NCI-H2227 treated with DMSO at 0.1 percent for 48 hours (cell line): ENCODE results near the gene SLC17A9.

Source experiments
- DNase-seq: peaks from one replicate; lab custom pipeline; 2025; lab: John Stamatoyannopoulos, UW

Gene SLC17A9

DNA sequence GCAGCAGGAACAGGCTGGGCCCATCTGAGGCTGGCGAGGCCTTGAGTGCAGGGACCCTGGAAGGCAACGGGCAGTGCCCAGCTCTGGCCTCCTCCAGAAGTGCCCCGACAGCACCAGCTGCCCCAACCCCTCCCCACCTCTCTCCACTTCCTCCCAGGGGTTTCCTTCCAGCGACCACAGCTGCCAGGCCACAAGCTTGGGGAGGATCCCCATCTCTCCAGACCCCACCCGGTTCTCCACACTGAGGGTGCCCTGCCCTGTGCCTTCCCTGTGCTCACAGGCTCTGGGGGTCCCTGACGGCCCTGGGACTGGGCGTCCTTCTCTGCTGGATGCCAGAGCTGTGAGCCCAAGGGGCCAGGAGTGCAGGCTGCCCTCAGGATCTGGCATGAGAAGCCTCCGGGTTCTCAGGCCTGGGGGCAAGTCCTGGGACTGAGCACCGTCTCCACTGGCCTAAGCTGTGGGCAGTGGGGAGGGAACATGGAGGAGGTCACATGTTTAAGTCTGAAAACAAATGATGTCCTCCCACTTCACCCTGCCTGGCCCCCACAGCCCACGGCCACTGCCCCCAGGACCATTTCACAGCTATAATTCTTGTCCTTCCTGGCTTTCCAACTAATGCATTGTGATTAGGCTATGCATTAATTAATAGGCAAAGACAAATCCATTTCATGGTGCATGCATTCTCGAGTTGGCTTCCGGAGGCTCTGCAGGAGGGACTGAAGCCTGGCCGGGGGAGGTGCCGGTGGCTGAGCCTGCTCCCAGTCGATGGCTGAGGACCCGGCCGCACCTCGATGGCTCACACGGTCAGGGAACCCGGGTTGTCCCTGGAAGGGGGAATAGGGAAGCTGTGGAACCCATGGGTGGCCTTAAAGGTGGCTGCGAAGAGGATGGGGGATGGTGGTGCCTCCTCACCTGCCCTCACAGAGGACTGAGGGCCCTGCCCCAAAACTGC is 29.9 kb downstream of the SLC17A9 start:
- no peak for DNase-seq

DNA sequence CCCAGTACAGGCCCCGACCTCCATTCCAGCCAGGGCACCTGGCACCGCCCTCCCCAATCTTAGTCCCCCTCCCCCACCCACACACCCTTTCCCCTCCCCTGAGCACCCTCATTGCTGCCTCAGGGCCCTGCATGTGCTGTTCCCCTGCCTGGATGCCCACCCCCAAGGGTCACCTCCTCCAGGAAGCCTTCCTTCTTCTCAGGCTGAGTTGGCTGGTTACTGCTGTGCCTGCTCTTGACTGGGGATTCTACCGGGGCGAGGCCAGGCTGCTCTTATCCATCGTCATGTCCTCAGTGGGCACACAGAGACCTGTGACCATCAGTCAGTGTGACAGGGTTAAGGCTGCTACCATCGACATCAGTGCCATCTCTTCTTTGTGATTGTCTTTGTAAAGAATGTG is 30.7 kb downstream of the SLC17A9 start:
- no peak for DNase-seq

DNA sequence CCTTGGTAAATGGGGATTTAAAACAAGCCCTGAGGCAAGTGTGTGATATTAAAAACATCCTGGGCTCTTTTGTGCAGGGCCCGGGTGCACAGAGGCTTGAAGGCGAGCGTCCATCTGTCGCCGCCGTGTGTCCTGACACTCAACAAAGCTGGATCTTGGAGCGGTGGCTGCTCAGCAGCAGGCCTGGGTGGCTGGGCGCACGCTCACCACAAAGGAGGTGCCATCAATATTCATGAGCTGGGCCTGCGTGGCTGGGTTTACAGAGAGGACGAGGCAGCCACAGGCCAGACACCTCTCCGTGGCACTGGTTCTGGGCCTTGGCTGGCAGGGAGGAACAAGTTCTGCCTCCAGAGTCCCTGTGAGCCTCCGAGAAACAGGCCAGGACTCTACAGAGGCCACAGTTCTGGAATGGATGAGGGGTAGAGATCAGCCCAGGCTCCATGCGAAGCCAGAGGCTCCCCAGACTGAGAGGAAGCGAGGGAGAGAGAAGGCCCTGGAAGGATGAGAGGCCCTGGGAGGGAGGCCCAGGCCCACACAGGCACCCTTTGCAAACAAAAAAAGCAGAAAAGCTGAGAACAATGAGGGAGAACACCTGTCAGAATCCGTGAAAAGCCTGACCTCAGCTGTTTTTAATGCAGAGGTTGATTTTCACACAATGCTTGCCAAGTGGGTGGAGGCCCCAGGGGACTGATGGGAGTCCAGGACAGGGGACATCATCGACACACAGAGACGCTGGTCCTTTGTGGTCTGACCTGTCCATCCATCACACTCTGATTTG is 32.3 kb downstream of the SLC17A9 start:
- DNase-seq = no peak

DNA sequence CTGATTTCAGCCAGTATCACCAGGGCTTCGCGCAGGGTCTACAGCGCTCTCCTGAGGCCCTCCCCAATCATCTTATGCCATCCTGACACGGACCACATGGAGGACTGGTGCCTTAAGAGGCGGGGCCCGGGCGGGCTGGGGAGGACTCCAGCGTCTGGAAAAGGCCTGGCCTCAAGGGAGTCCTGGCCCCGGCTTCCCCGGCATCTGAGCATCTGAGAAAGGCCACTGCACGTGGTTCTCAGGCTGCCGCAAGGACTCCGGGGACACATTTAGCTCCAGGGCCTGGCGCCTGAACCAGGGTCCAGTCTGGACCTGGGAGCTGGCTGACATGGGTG is 32.9 kb downstream of the SLC17A9 start:
- DNase-seq = no peak

DNA sequence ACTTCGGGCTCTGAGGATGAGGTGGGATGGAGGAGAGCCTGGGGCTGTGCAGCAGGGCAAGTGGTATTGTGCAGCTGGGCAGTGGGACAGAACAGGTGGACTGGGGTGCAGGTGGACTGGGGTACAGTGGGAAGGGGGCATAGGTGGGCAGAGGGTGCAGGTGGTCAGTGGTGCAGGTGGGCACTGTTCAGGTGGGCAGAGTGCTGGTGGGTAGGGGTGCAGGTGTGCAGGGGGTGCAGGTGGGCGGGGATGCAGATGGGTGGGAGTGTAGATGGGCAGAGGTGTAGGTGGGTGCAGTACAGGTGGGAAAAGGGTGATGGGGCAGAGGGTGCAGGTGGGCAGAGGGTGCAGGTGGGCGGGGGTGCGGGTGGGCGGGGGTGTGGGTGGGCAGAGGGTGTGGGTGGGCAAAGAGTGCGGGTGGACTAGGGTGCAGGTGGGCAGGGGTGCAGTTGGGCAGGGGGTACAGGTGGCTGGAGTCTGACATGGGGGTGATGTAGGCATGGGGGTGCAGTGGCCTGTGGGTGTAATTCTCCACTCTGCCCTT is 33.8 kb downstream of the SLC17A9 start:
- DNase-seq = no peak

DNA sequence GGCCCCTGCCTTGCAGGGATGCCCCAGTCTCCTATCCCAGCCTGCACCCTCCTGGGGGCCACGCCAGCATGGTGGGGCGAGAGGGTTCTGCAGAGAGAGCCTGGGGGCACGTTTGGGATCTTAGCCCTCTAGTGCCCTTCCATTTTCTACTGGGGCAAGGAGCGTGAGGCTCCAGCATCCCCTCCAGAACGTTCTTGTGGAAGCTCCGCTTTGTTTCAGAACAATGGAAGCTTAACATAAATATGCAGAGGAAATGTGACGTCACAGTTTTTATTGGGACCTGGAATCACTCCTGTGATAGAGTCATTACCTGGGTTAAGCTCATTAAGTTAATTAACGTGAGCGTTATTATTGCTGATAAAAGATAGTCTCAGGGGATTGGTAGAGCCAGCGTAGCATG is 34.6 kb downstream of the SLC17A9 start:
- no peak for DNase-seq

DNA sequence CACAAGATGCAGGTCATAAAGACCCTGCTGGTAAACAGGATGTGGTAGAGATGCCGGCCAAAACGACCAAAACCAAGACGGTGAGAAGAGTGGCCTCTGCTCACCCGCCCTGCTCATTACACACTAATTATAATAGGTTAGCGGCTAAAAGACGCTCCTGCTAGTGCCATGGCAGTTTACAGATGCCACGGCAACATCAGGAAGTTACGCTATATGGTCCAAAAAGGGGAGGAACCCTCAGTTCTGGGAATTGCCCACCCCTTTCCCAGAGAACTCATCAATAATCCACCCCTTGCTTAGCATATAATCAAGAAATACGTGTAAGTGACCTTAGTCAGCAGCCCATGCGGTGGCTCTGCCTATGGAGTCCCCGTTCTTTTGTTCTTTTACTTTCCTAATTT is 36.7 kb downstream of the SLC17A9 start:
- no peak for DNase-seq

DNA sequence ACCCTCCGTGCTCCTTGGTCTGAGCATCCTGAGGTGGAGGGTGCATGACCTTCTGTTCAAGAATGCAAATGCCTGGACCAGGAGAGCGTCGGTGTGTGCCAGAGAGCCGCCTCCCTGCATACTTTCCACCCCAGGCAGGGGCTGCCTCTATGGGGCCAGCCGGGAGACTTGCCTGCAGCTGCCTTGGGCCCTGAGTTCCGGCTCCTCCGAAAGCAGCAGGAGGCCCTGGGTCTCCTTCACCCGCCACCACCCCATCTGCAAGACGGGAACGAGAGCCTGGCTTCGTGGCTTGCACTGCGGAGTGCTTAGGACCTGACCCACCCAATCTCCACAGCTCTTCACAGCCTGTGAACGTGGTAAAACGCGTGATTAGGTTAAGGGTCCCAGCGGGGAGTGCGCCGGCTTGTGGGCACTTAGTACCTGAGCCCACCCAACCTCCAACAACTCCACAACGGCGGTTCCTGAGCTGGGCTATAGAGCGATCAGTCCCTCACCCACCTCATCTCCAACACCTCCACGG is 37.9 kb downstream of the SLC17A9 start:
- DNase-seq = no peak

DNA sequence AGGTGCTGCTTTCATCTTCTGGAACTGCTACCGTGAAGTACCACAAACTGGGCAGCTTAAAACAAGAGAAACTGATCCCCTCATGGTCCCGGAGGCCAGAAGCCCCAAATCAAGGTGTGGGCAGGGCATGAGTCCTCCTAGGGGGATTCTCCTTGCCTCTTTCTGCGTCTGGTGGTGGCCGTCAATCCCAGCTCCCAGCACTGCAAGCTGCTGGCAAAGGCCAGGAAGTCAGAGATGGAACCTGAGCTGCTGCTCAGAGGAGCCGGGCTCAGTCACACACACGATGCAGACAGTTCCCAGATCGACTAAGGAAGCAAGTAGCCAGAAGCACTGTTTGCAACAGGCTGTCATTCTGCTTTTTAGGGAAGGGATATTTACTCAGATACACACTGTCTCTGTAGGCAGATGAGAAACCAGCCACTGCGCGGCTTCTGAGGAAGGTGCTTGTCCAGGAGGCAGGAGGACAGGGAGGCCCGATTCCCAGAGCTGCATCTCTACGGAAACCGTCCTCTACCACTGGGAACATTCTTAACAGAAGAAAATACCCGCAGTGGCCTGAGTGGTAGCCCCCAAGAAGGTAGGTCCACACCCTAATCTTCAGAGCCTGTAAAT is 38.8 kb downstream of the SLC17A9 start:
- no peak for DNase-seq

DNA sequence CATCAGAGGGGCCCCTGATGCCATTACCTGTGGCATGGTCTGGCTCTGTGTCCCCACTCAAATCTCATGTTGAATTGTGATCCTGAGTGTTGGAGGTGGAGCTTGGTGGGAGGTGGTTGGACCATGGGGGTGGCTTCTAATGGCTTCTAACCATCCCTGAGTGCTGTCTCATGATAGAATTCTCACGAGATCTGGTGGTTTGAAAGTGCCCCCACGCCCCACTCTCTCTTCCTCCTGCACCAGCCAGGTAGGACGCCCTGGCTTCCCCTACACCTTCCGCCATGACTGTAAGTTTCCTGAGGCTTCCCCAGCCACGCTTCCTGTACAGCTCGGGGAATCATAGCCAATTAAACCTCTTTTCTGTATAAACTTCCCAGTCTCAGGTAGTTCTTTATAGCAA is 39.4 kb downstream of the SLC17A9 start:
- DNase-seq = no peak

DNA sequence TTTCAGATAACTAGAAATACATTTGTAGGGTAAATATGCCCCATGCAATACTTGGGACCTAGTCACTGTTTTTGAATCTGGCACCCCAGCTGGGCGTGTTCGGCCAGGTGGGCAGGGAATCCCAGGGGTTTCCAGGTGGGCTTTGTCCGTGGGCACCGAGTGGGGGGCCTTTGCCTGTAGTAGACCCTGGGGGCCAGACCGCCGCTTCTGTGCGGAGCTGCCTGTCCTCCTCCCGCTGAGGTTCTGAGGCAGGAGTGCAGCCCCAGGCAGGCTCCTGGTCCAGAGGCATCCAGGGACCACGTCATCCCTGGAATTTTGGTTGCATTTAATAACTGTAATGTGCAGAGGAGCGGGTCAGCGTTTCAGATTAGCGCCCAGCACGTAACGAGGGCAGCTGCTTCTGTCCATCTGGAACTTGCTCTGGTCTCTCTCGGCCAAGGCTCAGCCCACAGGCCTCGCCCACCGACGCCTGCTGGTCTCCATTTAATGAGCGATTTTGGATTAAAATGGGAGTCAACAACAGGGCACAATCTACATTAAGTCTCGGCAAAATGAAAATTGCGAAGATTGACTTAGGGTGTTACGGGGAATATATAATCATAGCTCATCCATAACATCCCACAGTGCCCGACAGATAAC is 41.5 kb downstream of the SLC17A9 start:
- DNase-seq = peak; percentile 28

DNA sequence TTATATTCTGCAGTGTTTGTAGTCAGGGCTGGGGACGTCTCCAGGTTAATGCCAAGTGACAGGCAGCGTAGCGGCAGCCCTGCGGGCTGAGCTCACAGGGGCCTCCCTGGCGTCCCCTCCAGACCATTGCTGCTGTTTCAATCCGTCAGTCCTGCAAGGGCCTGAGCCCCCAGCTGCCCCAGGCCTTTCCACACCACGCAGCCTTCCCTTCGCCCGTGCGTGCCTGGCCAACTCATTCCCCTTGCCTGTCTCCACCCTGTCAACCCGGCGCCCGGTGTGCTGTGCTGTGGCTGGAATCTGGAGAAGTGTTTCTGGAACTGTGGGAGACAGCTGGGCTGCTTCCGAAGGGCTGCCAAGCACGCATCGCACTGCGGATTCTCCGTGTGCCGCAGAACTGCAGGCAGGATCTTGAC is 42.4 kb downstream of the SLC17A9 start:
- DNase-seq = no peak

DNA sequence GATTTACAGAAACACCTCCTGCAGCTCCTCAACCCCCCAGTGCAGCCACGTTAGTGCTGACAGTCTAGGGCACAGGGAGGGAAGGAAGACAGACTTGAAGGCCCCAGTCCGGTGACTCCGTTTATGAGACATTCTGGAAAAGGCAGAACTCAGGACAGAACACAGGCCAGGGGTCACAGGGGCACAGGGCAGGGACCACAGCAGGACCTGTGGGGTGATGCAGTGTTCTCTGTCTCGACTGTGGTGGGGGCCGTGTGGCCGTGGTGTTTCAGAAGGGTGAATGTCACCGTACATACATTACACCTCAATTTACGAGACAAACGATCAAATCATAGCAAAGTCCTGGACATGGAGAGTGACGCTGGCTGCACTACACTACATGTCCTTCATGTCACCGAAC is 43.0 kb downstream of the SLC17A9 start:
- no peak for DNase-seq

DNA sequence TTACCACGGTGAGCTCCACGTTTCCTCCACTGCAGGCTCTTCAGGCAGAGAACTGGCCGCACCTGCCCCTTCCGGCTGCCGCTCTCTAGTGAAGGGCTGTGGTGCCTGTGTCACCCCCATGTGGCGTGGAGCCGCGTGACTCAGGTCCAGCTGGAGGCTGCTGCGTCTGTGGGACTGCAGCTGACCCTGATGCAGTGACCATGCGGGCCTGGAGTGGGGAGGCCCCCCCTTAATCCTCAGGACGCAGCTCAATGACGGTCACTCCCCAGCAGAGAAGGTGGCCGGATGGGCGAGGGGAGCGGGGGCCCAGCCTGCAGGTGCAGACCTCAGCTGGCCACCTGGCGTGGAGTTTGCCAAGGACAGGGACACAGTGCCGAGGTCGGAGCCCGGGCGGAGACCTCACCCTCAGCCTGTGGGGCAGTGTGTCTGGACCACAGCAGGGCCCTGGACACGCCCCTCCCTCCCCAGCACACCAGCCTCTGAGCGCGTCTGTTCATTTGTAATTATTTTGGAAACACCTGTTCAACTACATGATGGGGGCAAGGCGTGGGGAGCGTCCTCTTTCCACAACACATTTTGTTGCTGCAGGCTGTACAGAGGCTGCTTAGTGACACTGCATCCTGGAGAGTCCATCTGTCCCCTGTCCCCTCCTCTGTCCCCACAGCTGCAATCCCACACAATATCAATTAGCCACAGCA is 43.5 kb downstream of the SLC17A9 start:
- no peak for DNase-seq

DNA sequence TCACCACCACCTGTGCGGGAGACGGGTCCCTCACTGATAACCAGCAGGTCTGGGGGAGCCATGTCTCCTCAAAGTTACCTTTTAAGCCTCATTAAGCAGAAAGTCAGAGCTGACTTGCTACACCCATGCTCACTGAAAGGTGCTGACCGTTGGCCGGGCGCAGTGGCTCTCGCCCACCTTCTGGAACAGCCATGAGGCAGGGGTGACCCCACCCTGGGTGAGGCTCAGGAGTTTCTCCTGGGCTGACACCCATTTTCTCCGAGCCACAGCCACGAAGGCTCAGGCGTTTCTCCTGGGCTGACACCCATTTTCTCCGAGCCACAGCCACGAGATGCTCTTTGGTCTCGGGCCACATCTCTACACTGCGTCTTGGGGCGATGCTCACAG is 44.1 kb downstream of the SLC17A9 start:
- no peak for DNase-seq

DNA sequence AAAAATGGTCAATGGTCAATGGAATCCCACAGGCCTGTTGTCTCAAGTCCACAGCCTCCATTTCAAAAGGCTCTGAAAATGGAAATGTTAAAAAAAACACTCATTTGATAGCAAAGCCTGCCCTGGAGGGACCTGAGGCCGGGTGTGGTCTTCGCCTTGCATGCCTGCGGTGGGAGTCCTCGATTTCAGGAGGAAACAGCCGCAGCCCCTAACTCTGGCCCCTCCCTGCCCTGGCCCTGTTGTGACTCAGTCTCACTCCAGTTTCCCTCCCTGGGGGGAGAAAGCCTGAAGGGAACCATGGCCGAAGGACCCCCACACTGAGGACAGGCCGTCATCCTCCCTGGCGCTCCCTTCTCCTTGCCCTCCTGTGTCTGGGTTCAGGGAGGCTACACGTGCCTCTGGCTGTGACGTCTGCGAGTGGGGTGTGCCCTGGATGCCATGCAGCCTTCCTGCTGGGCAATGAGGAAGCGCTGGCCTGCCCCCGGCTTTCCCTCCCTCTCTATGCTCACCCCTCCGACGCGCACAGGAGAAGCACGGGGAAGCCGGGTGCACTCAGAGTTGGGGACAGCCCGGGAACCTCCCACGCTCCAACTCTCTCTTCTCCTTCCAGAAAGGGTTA is 45.0 kb downstream of the SLC17A9 start:
- DNase-seq = no peak

DNA sequence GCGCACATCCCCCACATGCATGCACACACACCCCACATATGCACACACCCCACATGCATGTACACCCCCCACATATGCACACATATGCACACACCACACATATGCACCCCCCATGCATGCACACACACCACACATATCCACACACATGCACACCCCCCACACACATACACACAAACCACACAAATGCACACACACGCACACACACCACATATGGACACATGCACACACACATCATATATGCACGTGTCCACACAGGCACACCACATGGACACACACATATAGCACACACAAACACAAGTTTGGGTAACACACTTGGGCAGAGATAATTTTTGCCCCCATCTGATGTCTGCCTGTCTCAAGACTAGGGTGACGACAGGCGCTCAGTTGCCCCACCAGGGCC is 45.9 kb downstream of the SLC17A9 start:
- no peak for DNase-seq

DNA sequence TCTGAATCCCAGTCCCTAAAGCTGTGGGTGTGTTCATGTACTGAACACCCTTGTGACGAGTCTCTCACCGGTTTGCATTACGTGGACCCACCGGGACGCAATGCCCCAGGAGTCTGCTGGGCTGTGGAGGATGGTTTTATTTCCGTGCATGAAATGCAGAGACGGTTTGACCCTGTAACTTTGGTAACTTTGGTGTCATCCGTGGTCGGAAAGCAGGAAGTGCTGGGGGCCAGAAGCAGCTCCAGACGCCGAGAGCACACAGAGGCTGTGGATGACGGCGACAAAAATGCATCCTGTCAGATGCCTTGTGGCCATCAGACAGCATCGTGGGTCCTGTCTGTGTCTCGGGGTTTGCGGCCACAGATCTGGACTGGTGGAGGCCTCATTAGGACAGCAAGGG is 47.1 kb downstream of the SLC17A9 start:
- no peak for DNase-seq

DNA sequence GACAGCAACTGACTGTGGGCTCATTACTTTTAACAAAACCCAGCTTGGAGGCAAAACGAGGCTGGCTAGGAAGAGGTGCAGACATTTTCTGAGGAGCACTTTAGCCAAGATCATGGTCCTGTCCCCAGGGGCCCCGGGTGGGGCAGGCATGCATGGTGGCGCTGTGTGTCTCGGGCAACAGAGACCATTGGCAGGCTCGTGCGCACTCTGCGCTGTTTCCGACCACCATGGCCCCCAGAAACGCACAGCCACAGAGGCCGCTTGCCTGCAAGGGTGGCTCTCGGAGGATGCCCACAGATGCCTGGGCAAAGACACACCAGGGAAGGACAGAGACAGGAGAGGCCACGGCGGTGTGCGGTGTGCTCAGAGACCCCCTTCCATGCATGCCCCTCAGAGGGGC is 47.5 kb downstream of the SLC17A9 start:
- no peak for DNase-seq

DNA sequence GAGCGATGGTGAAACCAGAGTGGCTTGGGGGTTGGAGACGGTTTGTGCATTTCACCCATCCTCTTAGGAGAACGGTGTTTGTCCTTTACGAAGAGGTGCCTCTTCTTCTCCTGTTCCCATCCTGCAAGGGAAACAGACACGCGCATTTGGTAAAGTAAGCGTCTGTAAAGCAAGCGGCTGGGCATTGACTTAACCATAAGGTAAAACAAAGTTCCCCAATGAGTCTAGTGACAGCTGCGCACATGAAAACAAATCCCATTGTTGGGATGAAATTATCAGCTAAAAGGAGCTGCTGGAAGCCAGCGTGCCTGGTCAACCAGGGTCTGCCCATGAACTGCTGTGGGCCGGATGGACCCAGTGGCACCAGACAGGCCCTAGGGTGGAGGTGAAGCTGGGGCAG is 48.4 kb downstream of the SLC17A9 start:
- no peak for DNase-seq

DNA sequence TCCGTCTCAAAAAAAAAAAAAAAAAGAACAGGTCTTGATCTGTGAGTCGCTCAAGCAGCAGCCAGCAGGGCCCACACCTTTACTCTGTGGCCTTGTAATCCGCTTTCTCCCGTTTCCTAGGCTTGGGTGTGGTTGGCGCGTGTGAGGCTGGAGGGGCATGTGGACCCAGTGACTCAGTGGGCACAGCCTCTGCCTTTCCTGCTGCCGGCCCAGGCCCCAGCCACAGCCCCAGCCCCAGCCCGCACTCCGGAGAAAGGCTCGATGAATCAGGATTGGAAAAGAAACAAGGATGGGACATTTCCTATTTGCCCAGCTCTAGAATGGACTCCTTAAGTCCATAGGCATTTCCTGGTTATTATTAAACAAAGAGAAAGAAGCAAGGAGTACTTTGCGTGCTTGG is 50.0 kb downstream of the SLC17A9 start:
- DNase-seq = no peak
